ENCODE results near the gene HCFC2.
A peak's percentile ranks its signal among the peaks of the same experiment; 100 is the strongest.

Gene HCFC2

DNA sequence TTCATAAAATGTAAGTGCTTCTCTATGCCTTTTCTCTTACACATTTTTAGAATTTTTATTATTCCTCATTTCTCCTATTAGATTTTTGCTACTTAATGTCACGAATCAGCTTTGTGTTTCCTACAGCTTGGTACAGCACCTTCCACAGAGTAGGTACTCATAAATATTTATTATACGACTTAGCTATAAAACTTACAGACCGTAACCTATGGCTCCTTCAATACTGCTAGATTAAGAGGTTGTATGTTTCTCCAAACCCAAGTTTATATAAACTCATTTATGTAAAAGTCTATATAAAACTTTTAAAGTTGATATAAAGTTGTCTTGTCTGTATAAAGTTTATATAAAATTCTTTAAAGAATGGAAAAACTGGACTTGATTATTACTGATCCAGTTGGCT is 62.2 kb downstream of the HCFC2 start:
- DNase-seq: no peak

DNA sequence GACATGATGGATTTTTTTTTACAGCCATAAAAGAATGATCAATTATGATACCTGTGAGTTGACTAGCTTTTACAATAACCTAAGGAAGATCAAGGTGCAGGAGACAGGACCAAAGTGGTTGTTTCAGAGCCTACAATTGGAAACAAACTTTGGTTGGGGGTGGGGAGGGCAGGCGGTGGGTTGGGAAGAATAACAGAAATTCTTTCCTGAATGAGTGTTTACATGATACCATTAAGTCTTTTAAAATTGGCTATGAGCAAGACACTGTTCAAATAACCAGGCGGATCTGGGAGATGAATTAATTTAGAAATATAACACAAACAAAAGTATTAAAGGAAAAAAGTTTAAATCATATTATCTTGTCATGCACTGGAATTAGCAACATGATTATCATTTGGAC is 66.4 kb downstream of the HCFC2 start:
- DNase-seq: no peak

DNA sequence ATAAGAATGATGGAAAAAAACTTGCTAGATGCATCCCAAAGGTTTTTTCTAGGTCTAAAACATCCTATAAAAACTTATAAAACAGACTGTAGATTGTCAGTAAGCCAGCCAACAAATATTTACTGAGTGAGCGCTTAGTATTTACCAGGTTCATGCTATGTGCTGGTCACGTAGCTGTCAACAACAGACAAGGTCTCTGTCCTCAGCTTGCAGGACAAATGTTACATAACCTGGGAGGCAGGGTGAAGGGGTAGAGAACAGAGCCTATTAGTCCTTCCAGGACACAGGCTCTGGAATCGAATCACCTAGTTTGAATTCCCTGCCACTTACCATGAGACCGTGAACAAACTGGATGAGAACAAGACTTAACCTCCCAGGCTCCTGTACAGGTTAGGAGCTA is 67.3 kb downstream of the HCFC2 start:
- no peak for DNase-seq

DNA sequence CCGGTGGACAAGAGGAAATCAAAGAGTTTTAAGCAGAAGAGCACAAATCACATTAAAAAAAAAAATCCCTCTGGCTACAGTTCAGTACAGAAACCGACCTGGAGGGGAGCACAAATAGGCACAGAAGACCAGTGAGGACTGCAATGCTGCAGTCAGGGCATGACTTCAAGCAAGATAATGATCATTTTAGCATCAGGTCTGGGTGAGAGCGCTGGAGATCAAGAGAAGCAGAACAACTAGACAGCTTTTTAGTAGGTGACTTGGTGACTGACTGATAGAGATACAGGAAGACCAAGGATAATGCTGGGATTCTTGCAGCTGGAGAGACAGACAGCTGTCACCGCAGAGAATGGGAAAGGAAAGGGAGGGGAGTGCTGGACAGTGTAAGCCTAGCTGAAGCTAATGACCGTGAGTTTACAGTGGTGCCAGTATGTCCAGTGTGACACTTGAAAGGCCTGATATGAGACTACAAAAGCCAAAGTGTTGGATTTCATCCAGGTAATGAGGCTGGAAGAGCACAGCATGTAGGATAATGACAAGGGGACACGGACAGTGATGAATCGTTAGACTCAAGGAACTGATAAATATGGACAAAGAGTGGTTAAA is 68.1 kb downstream of the HCFC2 start:
- no peak for DNase-seq

DNA sequence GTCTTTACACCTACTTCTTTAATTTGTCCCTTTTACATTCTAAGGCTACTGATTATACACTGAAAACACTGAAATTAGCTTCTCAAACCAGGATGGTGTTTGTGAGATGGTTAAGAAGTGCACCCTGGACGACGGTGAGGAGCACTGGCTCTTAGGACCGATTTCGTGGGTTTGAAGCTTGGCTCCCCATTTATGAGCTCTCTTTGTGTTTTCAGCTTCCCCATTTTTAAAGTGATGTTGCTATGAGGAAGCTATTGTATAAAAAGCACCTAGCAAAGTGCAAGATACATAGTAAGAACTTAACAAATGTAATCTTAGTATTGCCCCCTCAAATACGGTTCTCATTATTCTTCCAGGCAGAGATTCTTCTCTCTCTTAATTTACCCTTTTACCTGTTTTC is 69.0 kb downstream of the HCFC2 start:
- DNase-seq: no peak

DNA sequence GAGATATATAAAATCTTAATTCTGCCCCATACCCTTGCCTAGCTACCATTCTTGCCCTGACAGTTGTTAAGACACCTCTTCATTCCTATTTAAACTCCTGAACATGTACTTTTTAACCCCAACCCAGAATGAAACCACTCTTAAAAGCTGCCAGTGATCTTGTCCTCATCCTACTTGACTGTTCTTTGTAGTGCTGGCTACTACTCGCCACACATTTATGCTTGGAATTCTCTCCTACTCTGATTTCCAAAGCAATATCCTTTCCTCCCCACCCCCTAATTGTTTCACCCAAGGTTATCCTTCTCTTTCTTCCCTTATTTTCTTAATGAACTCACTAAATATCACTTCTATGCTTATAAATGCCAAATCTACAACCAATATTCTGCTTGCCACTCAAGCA is 69.5 kb downstream of the HCFC2 start:
- DNase-seq: no peak

DNA sequence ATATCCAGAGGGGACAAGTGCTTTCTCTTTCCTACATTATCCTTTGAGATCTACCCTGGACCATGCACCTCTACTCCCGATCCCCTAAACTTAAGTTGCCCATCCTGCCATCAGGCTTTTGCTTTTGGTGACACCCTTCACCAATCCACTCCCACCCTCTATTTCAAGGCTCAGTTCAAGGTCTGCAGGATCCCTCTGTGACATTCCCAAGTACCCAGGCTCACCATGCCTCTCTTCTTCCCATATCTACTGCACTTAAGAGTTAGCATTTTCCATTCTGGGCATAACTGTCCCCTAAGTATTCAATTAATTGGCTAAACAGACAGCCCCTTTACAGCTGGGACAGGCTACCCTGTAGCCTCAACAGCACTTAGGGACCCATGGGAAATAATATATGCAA is 70.6 kb downstream of the HCFC2 start:
- DNase-seq: no peak

DNA sequence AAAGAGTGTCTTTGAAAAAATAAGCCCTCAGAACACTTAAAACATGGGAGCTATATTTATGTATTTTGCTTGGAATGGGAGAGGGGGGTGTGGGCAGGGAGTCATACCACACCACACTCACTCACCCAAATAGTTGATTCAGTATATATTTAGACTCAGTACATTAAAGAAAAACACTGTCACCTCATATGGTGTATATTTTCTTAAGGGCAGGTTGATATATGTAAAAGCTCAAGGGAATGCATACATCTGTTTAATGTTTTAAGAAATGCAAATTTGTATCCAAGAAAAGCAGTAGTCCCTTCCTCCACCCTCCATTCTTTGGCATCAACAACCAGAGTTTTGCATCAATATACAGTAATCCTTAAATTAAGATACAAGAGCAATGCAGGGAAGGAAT is 72.2 kb downstream of the HCFC2 start:
- no peak for DNase-seq

DNA sequence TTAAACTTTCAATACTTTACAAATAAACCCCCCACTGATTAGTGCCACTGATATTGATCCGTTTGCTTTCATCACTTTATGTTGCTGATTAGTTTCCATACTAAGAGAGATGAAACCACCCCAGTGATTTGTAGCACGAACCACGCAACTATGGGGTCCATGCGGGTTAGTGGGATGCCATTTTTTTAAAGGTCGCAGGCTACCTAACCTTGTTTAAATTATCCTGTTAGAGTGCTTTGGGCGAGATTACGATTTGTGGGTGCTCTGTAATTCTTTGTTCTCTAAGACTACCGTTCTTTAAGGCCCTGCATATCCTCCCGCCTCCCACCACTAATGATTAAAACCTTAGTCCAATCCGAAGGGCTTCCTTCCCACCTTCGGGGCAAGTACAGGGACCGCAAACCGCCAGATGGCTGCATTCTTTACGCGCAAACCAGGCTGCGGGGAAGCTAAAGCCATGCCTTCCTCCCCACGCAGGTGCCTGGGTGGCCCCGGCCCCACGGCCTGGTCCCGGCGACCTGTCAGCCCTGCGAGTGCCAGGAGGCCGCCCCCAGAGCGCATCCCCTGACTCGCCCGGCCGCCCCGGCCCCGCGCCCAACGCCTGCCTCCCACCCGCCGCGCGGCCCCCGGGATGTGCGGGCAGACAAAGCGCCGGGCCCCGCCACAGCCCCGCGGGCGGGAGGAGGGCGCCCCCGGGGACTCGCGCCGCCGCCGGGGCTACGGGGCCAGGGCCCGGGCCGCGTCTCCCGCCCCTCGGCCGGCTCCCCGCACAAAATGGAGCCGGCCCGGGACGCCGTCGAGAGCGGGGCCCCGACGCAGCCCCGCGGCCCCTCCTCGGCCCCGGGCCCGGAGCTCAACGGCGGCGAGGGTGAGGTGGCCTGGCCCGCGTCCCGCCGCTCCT is 72.9 kb downstream of the HCFC2 start:
- DNase-seq: no peak

DNA sequence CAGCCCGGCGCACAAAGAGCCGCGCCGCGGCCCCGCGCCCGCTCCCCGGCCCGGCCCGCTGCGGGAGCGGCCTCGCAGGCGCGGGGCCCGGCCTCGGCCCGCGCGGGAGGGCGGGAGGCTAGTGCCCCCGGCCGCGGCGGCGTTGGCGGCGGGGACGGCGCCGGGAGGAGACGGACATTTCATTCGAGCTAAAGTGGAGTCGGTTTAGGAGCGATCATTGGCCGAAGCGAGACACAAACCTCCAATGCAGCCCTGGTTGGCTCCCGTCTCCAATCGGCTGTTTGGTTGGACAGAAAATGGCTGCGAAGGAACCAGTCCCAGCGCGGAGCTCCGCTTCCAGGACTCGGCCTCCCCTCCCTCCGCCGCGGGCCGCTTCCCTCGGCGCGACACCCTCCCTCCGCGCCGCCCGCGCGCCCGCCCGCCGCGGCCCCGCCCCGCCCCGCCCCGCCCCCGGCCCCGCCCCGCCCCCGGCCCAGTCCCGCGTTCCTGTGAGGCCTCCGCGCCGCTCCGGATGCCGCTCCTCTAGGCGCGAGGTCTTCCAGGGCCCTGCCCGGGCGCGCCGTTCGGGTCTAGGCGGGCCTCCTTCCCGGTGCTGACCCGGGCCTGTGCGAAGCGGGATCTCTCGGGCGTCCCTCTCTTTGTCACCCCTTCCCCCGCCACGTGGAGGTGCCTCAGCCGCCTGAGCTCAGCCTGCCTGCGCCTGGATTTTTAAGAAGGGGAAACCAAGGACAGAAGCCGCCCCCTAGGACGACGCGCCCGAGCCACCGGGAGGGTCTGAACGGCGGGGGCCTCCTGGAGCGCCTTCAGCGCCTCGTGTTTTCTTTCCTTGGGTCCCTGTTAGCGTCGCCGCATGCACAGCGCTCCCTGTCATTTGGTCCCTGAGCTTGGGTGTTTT is 73.8 kb downstream of the HCFC2 start, which contains the start of gene NFYB:
Gene NFYB (minus strand): TSS at position 309 of the 895 bp plus-strand sequence. CDS start 2,757 bp downstream, outside the sequence.
- DNase-seq: peak; percentile 79

DNA sequence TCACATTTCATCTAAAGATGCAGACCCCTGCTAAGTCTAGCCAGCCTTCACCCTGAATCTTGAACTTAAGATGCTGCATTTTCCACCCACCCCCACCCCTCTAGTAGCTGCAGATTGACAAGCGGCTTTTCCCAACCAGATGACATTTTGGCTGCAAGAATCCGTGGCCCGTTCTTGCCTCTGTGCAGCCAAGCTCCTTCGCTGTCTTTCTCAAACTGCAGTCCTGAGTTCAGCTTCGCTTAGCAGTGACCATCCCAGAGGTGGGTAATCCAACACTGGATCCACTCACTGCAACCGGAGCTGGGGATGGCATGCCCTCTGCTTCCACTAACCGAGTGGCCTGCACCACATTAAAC is 74.4 kb downstream of the HCFC2 start:
- no peak for DNase-seq

DNA sequence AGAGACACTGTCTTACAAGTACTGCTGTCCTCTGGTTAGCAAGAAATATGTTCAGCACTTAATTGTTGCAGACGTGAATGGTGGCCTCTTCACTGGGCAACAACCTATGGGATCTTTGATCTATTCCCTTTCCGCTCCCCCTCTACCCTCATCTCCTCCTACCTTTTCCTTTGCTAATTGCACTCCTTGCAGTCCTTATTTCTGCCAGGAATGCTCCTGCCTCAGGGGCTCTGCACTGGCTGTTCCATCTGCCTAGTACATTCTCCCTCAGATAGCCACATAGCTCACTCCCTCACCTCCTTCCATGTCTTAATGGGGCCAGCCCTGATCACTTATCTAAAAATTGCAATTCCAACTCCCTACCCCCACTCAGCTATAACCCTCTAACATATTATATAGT is 78.2 kb downstream of the HCFC2 start:
- DNase-seq: no peak

DNA sequence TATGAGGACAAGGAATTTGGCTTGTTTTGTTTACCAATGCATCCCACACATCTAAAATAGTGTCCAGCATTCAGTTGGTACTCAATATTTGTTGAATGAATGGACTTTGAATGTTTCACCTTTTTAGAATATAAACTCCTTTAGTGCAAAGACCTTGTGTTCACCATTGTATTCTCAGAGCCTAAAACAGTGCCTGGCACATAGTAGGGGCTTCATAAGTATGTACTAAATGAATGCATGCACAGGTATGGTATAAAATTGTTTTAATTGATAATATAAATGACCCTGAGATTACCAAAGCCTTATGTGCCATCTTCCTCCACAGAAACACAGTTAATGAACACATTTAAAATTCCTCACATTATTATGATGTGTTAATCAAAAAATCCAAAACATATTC is 78.7 kb downstream of the HCFC2 start:
- no peak for DNase-seq

DNA sequence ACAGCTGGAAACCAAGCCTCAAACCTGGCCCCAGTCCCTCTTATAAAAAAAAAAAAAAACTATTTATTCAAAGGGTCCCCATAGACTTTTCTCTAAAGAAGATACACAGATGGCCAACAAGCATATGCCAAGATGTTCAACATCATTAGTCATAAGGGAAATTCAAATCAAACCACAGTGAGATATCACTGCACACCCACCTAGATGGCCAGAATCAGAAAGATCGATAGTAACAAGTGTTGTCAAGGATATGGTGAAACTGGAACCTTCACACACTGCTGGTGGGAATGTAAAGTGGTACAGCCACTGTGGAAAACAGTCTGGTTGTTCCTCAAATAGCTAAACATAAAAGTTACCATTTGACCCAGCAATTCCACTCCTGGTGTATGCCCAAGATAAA is 79.6 kb downstream of the HCFC2 start:
- no peak for DNase-seq

DNA sequence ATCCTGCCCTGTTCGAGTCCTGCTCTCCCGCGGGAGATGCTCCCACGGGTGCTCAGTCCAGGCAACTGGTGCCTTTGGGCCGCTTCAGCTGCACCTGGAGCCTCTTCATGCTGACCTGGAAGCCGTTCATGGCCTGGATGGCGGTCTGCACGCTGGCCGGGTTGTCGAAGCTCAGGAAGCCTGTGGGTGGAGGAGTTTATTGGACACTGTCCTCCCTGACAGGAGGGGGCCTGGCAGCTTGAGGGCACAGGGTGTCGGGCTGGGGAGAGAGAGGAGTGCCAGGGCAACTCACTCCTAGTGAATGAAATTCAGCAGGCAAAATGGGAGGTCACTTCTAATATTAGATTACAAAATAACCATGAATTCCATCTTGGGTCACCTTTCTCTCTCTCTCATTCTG is 83.0 kb downstream of the HCFC2 start:
- no peak for DNase-seq

DNA sequence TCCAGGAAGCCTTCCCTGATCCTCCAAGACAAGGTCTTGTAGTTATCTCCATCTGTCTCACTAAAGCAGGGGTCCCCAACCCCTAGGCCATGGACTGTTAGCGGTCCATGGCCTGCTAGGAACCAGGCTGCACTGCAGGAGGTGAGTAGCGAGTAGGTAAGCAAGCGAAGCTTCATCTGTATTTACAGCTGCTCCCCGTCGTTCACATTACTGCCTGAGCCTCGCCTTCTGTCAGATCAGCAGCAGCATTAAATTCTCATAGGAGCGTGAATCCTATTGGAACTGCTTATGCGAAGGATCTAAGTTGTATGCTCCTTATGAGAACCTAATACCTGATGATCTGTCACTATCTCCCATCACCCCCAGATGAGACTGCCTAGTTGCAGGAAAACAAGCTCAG is 86.1 kb downstream of the HCFC2 start:
- no peak for DNase-seq

DNA sequence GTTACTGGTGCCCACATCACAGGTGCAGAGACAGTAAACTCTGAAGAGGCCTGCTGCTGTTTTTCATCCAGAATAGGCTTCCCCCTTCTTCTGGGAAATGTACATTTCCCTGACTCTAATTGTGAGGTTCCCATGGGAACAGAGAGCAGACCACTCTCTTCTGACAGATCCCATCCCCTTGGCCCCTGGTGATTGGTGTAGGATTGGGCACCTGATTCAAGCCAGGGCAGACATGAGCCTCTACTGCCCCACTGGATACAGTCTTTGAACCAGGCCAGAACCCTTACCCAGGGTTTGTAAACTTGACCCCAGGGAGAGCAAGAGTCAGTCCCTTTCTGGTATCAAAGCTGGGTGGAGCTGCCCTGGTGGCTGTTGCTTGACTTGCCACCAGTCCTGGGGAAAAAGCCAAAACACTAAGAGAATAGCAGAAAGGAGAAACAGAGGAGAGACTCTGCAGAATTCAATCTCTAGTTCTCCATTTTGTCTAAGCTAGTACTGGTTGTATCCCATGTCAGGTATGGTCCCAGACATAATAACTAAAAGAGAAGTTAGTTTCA is 88.4 kb downstream of the HCFC2 start:
- no peak for DNase-seq

DNA sequence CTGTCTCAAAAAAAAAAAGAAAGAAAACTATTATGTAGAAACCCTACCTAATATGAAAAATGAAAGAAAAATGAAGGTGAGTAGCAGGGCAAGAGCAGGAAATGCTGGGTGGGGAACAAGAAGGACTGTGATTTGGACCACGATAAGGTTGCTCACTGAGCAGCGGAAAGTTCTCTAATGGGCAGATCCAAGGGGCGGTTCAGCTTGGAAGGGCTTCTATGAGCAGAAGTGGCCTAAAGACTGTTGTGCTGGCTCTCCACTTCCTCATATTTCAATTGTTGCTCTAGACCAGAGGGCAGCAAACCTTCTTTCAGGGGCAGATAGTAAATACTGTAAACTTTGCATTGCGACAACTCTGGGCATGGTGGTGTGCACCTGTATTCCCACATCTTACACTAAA is 90.0 kb downstream of the HCFC2 start:
- DNase-seq: no peak

DNA sequence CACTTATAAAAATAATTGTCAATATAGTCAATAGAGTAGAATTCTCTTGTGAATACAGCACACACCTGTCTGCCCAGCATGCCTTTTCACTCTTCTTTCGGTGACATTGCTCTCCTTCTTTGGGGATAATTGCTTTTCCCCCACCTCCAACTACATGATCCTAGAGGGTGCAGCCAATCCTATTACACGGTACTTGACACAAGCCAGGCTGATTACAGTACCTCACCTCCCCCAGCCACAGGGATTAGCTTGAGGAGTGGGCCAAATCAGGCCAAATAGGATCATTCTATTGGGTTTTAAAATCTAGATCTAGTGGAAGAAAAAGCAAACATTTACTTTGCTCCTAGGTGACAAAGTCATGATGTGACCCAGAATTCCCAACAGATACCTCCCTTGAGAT is 90.5 kb downstream of the HCFC2 start:
- peak; percentile 73 for DNase-seq

All from NCI-H524 treated with DMSO at 0.1 percent for 48 hours (cell line).